GM18507 (cell line): ENCODE measurements around the gene ATP2A3.
"Not testable (repeated sequence)": the region's sequence is repeated elsewhere in the genome, so short reads cannot be mapped to it uniquely, and the experiment has no call there.

Source experiments
- DNase-seq: peaks from one replicate; pipeline ENCODE4 v3.0.0; 2011; ENCODE audit warnings: low read depth; ENCODE audit not compliant: insufficient read length; ENCODE audit errors: extremely low spot score
- FAIRE-seq: peaks from 2 replicates; lab custom pipeline; 2011; peaks lifted over from hg19 to GRCh38; lab: Jason Lieb, UNC

Gene ATP2A3

DNA sequence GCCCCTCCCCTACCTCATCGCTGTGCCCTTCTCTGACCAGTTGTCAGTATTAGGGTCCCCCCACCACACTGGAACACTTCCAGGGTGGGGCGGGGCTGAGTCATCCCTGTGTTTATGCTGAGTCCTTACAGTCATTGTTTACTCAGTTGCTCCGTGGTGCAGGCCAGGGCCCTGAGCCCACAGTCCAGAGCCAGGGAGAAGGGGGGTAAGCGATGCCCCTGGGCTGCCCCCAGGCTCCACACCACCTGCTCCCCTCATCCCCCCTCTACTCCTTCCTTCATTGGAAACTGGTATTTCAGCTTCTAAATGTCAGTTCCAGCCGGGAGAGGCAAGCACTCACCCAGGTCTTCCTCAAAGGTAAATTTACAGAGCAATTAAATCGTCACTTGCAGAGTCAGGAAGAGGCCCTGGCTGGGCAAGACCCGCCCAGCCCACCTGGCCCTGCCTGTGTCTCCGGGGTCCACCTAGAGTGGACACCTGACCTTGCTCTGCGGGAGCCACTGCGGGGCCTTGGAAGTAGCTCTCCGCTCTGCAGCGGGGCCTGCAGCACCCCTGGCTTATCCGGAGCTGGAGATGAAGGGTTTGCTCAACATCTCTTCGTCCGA, 4.8 kb downstream of the ATP2A3 start:
- FAIRE-seq: no peak

GRCh38 chr17:3957735-3958599, 6.3 kb downstream of the ATP2A3 start:
- FAIRE-seq (no peak), DNase-seq (no peak)

More for the DNA sequence above, 4.8 kb downstream of the ATP2A3 start:
- no peak for DNase-seq

DNA sequence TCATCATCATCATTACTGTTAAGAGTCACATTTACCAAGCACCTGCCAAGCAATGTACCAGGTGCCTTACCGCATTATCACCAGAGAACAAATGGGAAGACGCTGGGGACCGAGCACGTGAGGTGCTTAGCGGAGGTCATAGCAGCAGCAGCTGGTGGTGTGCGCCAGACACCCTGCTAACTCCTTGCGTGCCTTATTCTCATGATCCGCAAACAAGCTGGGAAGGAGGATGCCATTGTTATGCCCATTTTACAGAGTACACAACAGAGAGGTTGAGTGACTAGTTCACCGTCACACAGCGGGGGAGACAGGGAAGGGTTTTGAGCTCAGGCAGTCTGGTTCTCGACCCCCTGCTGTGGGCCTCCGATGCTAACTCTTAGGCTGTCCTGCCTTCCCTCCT, 7.3 kb downstream of the ATP2A3 start:
- no peak for FAIRE-seq
- no peak for DNase-seq

DNA sequence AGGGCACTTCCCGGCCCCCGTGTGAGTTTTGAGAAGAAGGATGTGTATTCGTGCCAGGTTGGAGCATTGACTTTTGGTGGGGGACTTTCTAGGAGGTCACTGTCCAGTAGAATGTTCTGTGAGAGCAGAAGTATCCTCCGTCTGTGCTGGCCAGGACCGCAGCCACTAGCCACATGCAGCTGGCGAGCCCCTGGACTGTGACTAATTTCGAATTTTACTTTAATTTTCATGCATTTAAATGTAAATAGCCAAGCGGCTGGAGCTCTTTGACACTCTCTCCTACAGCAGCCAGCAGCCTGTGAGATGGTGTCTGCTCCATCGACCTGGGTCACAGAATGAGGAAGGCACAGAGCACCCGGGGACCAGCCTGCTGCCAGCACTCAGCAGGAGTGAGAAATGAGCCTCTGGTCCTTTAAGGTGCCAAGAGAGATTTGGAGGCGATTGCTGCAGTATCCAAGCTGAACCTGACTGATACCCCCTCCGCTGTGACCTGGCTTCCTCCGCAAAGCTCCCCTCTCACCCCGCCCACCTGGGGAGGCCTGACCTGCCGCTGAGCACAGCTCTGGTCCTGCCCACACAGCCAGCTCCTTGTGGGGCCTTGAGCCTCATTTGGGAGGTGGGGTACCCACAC, 7.8 kb downstream of the ATP2A3 start:
- FAIRE-seq (no peak), DNase-seq (no peak)

GRCh38 chr17:3955673-3955988, 8.6 kb downstream of the ATP2A3 start:
- FAIRE-seq (no peak), DNase-seq (no peak)

DNA sequence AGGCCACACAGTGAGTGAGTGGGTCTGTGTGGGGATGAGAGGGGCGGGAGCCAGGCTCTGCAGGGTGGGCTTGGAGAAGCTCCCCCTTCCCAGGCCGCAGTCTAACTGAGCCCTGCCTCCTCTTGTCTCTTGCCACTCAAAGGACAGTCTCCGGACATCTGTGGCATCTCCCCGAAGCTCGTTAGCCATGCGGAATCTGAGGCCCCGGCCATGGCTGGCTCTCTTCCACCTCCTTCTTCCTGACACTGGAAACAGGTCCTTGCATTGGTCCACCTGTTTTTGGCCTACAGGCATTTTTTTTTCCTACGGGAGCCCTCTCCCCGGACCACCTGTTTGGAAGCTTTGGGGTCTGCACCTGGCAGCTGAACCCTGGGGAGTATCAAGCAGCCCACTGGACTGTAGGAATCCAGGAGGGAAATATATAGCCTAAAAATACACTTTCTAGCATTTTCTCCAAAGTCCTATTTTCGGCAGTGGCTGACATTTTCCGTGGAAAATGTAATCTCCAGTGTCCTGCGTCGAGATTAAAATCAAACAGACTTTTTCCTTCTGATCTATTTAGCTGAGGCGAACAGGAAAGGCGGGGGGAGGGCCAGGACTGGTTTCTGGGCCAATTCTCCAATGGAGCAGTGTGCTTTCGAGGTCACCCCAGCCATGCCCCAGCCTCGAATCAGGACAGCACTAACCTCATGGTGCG, 9.1 kb downstream of the ATP2A3 start:
- FAIRE-seq (no peak), DNase-seq (no peak)

DNA sequence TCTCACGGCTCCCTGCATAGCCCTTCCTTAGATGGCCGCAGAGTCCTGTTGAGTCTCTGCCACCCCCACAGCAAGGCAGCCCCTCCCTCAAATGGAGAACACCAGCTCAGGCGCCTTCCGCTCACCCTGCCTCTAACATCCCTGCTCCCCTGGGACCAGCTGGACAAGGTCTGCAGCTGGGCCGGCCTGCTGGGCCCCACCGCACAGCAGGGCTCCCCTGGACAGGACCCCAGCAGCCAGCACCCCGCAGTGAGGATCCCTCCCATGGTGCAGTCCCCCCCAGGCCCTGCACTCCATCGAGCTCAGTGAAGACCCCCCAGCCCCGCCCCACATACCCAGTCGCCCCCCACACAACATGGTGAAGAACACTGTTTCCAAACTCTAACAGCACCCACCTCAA, 10.2 kb downstream of the ATP2A3 start:
- FAIRE-seq (no peak), DNase-seq (no peak)

- FAIRE-seq: no peak
- no peak for DNase-seq
Measured at GRCh38 chr17:3953542-3953941, 10.7 kb downstream of the ATP2A3 start.

GRCh38 chr17:3952186-3952585, 12.1 kb downstream of the ATP2A3 start:
- FAIRE-seq (no peak), DNase-seq (no peak)

- no peak for FAIRE-seq
- DNase-seq: no peak
Measured at GRCh38 chr17:3951420-3951819, 12.8 kb downstream of the ATP2A3 start.

GRCh38 chr17:3951003-3951402, 13.2 kb downstream of the ATP2A3 start:
- DNase-seq (no peak), FAIRE-seq (no peak)

GRCh38 chr17:3950584-3950983, 13.7 kb downstream of the ATP2A3 start:
- no peak for DNase-seq
- FAIRE-seq: no peak

DNA sequence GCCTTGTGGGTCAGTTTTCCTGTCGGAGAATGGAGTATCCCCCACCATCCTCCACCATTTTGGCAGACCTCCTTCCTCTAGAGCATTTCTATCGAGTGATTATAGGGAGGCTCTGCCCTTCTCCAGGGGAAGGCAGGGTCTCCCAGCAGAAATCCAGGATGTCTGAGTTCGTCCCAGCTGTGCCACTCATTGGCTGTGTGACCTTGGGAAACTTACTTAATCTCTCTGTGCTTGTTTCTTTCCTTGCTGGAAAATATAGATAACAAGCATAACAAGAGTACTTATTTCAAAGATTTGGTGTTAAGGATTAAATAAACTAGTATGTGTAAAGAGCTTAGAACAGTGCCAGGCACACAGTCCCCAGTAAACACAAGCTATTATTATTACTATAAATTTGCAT, 14.8 kb downstream of the ATP2A3 start:
- DNase-seq: no peak
- FAIRE-seq: no peak

DNA sequence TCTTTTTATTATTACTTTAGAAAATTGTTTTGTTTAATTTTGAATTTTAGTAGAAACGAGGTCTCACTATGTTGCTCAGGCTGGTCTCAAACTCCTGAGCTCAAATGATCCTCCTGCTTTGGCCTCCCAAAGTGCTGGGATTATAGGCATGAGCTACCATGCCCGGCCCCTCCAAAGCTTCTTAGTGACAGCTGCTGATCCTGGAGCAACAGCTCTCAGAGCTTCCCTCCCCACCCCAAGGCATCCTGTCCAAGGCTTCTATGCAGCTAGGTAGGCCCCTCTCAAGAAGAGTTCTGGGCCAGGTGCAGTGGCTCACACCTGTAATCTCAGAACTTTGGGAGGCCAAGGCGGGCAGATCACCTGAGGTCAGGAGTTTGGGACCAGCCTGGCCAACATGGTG, 15.7 kb downstream of the ATP2A3 start:
- not testable (repeated sequence) for FAIRE-seq, DNase-seq

- FAIRE-seq (no peak), DNase-seq (no peak)
Measured at GRCh38 chr17:3947318-3947810, 16.9 kb downstream of the ATP2A3 start.

GRCh38 chr17:3946711-3947235, 17.5 kb downstream of the ATP2A3 start:
- DNase-seq: no peak
- FAIRE-seq: no peak

GRCh38 chr17:3944485-3945388, 19.5 kb downstream of the ATP2A3 start:
- DNase-seq (no peak), FAIRE-seq (no peak)

- DNase-seq (no peak), FAIRE-seq (no peak)
Measured at GRCh38 chr17:3943240-3943891, 20.9 kb downstream of the ATP2A3 start.
